GM18517 (cell line): ENCODE measurements around the gene GPRC5A.
"Not testable (repeated sequence)": the region's sequence is repeated elsewhere in the genome, so short reads cannot be mapped to it uniquely, and the experiment has no call there.

Experiments used
- ATAC-seq: cut with Tn5 transposase; IDR thresholded peaks from one replicate; pipeline ENCODE4 v1.9.1; 2021; ENCODE audit warnings: mild to moderate bottlenecking, moderate library complexity; ENCODE audit not compliant: unreplicated experiment

The GPRC5A gene, protein sequence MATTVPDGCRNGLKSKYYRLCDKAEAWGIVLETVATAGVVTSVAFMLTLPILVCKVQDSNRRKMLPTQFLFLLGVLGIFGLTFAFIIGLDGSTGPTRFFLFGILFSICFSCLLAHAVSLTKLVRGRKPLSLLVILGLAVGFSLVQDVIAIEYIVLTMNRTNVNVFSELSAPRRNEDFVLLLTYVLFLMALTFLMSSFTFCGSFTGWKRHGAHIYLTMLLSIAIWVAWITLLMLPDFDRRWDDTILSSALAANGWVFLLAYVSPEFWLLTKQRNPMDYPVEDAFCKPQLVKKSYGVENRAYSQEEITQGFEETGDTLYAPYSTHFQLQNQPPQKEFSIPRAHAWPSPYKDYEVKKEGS

GRCh38 chr12:12891080-12891880, at the start of gene GPRC5A:
Gene GPRC5A (plus strand): TSS chr12:12891562. CDS start chr12:12908250, 16,688 bp downstream.
- ATAC-seq: no peak

GRCh38 chr12:12845794-12846243, 45.5 kb upstream of the GPRC5A start:
- no peak for ATAC-seq

GRCh38 chr12:12846780-12847179, 44.6 kb upstream of the GPRC5A start:
- not testable (repeated sequence) for ATAC-seq

- ATAC-seq: no peak
Observed at GRCh38 chr12:12853435-12853834, 37.9 kb upstream of the GPRC5A start.

DNA sequence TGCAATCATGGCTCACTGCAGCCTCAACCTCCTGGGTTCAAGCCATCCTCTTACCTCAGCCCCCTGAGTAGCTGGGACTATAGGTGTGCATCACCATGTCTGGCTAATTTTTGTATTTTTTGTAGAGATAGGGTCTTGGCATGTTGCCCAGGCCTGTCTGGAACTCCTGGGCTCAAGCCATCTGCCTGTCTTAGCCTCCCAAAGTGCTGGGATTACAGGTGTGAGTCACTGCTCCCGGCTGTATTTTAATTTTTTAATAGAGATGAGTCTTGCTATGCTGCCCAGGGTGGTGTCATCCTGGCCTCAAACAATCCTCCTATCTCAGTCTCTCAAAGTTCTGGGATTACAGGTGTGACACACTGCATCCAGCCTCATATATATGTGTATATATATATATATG, 31.7 kb upstream of the GPRC5A start:
- no peak for ATAC-seq

GRCh38 chr12:12864243-12864642, 27.1 kb upstream of the GPRC5A start:
- ATAC-seq: no peak

- no peak for ATAC-seq
Observed at GRCh38 chr12:12868477-12869235, 22.7 kb upstream of the GPRC5A start.

- ATAC-seq: no peak
Observed at GRCh38 chr12:12870465-12870864, 20.9 kb upstream of the GPRC5A start.

GRCh38 chr12:12871587-12872138, 19.7 kb upstream of the GPRC5A start:
- no peak for ATAC-seq

GRCh38 chr12:12872139-12872933, 19.0 kb upstream of the GPRC5A start:
- ATAC-seq: no peak

GRCh38 chr12:12872934-12873275, 18.5 kb upstream of the GPRC5A start:
- no peak for ATAC-seq

DNA sequence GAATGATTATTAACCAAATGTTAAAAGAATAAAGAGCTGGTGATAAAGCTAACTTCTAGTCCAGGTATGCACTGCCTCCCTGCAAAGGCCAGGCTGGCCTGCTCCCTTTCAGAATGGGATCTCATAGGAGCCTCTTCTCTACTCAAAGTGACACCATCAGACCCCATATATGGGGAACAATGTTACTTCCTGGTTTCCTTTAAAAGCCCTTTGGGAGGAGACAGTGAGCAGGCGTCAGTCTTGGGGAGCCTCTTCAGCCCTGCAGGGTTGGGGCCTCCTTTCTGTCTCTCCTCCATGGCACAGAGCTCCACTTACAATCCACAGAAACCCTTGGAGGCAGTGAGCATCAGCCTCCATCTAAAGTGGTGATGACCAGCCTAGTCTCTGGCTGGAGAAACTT, 17.3 kb upstream of the GPRC5A start:
- no peak for ATAC-seq

DNA sequence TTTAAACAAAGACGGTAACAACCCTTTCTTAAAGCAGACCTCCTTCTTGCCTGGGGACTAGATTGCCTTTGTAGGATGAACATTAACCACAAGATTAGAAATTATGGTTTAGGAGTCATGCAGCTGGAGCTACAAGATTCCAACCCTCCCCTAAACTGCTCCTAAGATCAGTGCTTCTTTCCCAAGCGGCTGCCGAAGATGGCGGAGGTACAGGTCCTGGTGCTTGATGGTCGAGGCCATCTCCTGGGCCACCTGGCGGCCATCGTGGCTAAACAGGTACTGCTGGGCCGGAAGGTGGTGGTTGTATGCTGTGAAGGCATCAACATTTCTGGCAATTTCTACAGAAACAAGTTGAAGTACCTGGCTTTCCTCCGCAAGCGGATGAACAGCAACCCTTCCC, 16.1 kb upstream of the GPRC5A start:
- not testable (repeated sequence) for ATAC-seq

DNA sequence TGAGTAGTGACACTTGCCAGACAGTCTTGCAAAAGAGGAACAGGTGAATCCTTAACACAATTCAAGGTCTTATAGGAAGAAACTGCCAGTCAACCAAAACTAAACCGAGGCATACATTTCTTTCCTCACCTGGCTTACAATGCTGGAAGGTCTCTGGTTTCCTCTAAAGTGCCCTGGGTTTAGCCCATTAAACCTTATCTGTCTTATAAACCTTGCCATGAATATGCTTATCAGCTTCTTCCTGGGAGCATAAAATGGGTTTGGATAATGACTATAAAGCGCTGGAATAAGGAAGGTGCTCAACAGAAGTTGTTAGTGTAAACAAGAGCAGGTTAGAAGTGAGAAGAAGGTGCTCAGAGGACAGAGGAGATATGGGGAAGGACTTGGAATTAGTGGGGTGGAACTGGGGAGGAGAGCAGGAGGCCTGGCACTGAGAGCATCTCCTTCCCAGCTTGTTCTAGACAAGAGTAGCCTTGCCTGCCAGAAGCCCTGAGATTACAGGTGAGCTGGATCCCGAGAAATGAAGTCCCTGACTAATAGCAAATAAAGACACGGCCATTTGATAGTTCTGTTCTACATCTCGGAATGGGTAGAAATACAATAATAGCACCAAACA, 14.1 kb upstream of the GPRC5A start:
- ATAC-seq: no peak

GRCh38 chr12:12877781-12878455, 13.4 kb upstream of the GPRC5A start:
- no peak for ATAC-seq

- ATAC-seq: no peak
Observed at GRCh38 chr12:12880537-12880936, 10.8 kb upstream of the GPRC5A start.

DNA sequence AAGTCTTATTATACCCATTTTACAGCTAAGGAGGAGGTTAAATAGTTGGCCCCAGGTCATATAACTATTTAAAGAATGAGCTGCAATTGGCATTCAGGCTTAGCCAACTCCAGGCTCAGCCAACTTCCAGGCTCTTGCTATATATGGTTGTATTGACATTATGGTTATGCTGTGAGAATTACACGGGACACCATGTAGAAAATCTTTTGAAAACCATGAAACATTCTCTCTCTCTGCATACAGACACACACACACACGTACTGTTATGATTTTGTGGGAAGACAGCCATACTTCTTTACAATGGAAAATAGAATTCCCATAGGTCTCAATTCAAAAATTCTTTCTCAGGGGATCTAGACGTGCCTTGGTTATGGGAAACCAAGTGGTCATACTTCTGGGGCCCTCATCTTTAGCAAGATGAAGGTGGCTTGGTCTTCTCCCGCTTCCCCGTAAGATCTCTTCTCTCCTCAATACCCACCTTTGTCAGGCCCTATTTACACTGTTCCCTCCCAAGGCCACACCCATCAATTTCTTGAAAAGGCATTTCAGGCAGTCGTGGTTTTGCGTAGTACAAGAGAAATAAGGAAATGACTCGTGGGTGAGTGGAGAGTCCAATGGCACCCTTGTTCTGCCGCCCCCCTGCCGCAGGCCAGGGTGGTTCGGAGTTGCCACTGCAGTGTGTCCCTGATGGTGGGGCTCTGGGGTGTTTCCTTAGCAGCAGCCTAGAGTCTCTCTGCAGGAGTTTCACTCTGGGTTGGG, 10.0 kb upstream of the GPRC5A start:
- ATAC-seq: no peak

- ATAC-seq: no peak
Observed at GRCh38 chr12:12882288-12882687, 9.1 kb upstream of the GPRC5A start.
